PC-9 (cell line): ENCODE results near the gene ADGRG2. TPM values are rescaled to one million over a fixed set of nuclear protein-coding genes. Genes with fewer than 3 reads are reported as not detected.

Experiments used
- BruUV-seq: library from RNA; stranded (reverse); fragments of 400-500 nt; replicated peaks from 2 replicates; lab custom pipeline; 2021; lab: Mats Ljungman, UMichigan
- CTCF ChIA-PET: fragments of 300-600 bp; sonication (Branson Sonifier 250); formaldehyde crosslinking; loops from one replicate; lab custom pipeline; 2022; ENCODE audit warnings: antibody characterized with exemption; lab: Charles Lee
- POLR2A ChIA-PET: fragments of 300-600 bp; sonication (Branson Sonifier 250); formaldehyde crosslinking; loops from one replicate; lab custom pipeline; 2022; ENCODE audit warnings: antibody characterized with exemption; ENCODE audit not compliant: unreplicated experiment; lab: Charles Lee
- DNase-seq, 2 experiments: peaks; one replicate each; pipeline versions ENCODE4 v3.0.0 to v3.0.0-alpha.2; 2015 to 2022; ENCODE audit warnings: mixed read lengths in 1 of 2
- H2AFZ ChIP-seq: fragments of 200-600 bp; sonication (generic); 2 replicates; pipeline ENCODE4 v1.8.1; 2017; ENCODE audit warnings: antibody characterized with exemption
- H3F3A ChIP-seq: fragments of 200-600 bp; sonication (generic); 2 replicates; pipeline ENCODE4 v1.8.1; 2017; ENCODE audit warnings: antibody characterized with exemption, mild to moderate bottlenecking, low read depth; ENCODE audit not compliant: insufficient read depth
- H3K27ac ChIP-seq: fragments of 200-600 bp; sonication (generic); 2 replicates; pipeline ENCODE4 v1.6.1; 2016; ENCODE audit warnings: mixed run types
- H3K27me3 ChIP-seq: fragments of 200-600 bp; sonication (generic); 2 replicates; pipeline ENCODE4 v1.6.1; 2016; ENCODE audit warnings: low read depth, mixed run types; ENCODE audit not compliant: insufficient read depth
- H3K36me3 ChIP-seq: fragments of 200-600 bp; sonication (generic); 2 replicates; pipeline ENCODE4 v1.6.1; 2016; ENCODE audit warnings: low read depth, mixed run types
- H3K4me1 ChIP-seq: fragments of 200-600 bp; sonication (generic); replicated peaks from 2 replicates; pipeline ENCODE4 v1.6.1; 2016; ENCODE audit warnings: mixed run types; ENCODE audit not compliant: insufficient read depth
- H3K4me2 ChIP-seq: fragments of 200-600 bp; sonication (generic); 2 replicates; pipeline ENCODE4 v1.6.1; 2017; ENCODE audit warnings: mixed run types
- H3K4me3 ChIP-seq: fragments of 200-600 bp; sonication (generic); 2 replicates; pipeline ENCODE4 v1.6.1; 2016; ENCODE audit warnings: mixed run types
- H3K79me2 ChIP-seq: fragments of 200-600 bp; sonication (generic); 2 replicates; pipeline ENCODE4 v1.6.1; 2017; ENCODE audit warnings: low read depth, mixed run types
- H3K9me2 ChIP-seq: fragments of 200-600 bp; sonication (generic); 2 replicates; pipeline ENCODE4 v1.8.1; 2017; ENCODE audit warnings: mild to moderate bottlenecking; ENCODE audit not compliant: insufficient read depth
- H3K9me3 ChIP-seq: fragments of 200-600 bp; sonication (generic); 2 replicates; pipeline ENCODE4 v1.8.1; 2016; ENCODE audit warnings: low read depth; ENCODE audit not compliant: insufficient read depth
- H4K20me1 ChIP-seq: fragments of 200-600 bp; sonication (generic); 2 replicates; pipeline ENCODE4 v1.8.1; 2017; ENCODE audit not compliant: insufficient read depth
- EZH2 ChIP-seq: fragments of 200-600 bp; sonication (generic); IDR thresholded peaks from 2 replicates; pipeline ENCODE4 v1.8.0; 2017; ENCODE audit warnings: antibody characterized with exemption, low read depth
- intact Hi-C: fragments of 100-400 bp; cut with micrococcal nuclease; formaldehyde crosslinking; loops from one replicate; pipeline ENCODE4 v1.10.0; 2022; ENCODE audit not compliant: unreplicated experiment
- total RNA-seq: library from RNA; stranded (reverse); gene quantifications from 2 replicates; pipeline ENCODE4 v1.2.3, GENCODE V29; 2021
- TF ChIP-seq, protein P1 (sequence below): fragments of 200-600 bp; sonication (generic); conservative IDR thresholded peaks from 2 replicates; pipeline ENCODE4 v1.6.1; 2017; ENCODE audit warnings: mixed run types, antibody characterized with exemption, mild to moderate bottlenecking, moderate library complexity

ADGRG2 gene
- total RNA-seq, 1 experiment from 2014 or later, result 0.22 TPM

- intact Hi-C loops, result no loop called here
- H3K4me2 ChIP-seq, result no peak overlapping the region
- H3K9me3 ChIP-seq, result no peaks in the 10 kb centered on the region
- H3K79me2 ChIP-seq, result no peaks in the 10 kb centered on the region
- H3K27ac ChIP-seq, result no peak overlapping the region
- no peaks in the 10 kb centered on the region for H3K9me2 ChIP-seq
- no peaks in the 10 kb centered on the region for H3F3A ChIP-seq
- no peaks in the 10 kb centered on the region for H3K36me3 ChIP-seq
- no peaks in the 10 kb centered on the region for H3K27me3 ChIP-seq
- no peaks in the 10 kb centered on the region for H3K4me1 ChIP-seq
- no TSS peak for BruUV-seq
- no peak for TF ChIP-seq EZH2
- TF ChIP-seq, protein P1, sequence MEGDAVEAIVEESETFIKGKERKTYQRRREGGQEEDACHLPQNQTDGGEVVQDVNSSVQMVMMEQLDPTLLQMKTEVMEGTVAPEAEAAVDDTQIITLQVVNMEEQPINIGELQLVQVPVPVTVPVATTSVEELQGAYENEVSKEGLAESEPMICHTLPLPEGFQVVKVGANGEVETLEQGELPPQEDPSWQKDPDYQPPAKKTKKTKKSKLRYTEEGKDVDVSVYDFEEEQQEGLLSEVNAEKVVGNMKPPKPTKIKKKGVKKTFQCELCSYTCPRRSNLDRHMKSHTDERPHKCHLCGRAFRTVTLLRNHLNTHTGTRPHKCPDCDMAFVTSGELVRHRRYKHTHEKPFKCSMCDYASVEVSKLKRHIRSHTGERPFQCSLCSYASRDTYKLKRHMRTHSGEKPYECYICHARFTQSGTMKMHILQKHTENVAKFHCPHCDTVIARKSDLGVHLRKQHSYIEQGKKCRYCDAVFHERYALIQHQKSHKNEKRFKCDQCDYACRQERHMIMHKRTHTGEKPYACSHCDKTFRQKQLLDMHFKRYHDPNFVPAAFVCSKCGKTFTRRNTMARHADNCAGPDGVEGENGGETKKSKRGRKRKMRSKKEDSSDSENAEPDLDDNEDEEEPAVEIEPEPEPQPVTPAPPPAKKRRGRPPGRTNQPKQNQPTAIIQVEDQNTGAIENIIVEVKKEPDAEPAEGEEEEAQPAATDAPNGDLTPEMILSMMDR, result no peak
- DNase-seq, result no peak
- no peak overlapping the region for H2AFZ ChIP-seq
- no peak overlapping the region for H3K4me3 ChIP-seq
- CTCF ChIA-PET, result no interaction called here
- H4K20me1 ChIP-seq, result no peaks in the 10 kb centered on the region
- POLR2A ChIA-PET, result no interaction called here
These were observed 172.9 kb downstream of the ADGRG2 start for GRCh38 chrX:18949291-18949943.

- no peaks in the 10 kb centered on the region for H3F3A ChIP-seq
- no peak overlapping the region for H3K4me3 ChIP-seq
- no peaks in the 10 kb centered on the region for H4K20me1 ChIP-seq
- H2AFZ ChIP-seq, result no peak overlapping the region
- TF ChIP-seq, protein P1, result no peak
- TF ChIP-seq EZH2, result no peak
- no peaks in the 10 kb centered on the region for H3K79me2 ChIP-seq
- no peaks in the 10 kb centered on the region for H3K36me3 ChIP-seq
- H3K27ac ChIP-seq, result no peak overlapping the region
- ChIA-PET POLR2A (no interaction called here), CTCF (no interaction called here)
- no peaks in the 10 kb centered on the region for H3K9me3 ChIP-seq
- no peaks in the 10 kb centered on the region for H3K9me2 ChIP-seq
- no peak overlapping the region for H3K4me2 ChIP-seq
- no peaks in the 10 kb centered on the region for H3K4me1 ChIP-seq
- H3K27me3 ChIP-seq, result no peaks in the 10 kb centered on the region
- intact Hi-C loops, result no loop called here
- BruUV-seq, result no TSS peak
- DNase-seq, result no peak
These were observed 175.7 kb downstream of the ADGRG2 start for GRCh38 chrX:18946611-18947010.

DNA sequence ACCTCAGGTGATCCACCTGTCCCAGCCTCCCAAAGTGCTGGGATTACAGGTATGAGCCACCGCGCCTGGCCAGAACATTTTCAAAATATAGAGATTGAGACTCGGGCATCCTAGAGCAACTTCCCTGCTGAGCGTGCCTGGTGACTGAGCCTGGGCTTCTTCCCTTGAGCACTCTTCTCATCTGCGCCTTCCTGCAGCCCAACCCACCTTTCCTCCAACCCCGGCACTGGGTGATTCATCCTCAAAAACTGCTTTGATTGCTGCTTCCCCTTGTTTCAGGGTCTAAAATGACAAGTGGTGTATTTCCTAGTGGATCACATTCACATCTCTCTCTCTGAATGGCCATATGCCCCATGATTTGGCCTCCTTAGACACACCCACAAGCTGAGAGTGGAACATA, 176.1 kb downstream of the ADGRG2 start:
- Histone ChIP-seq H3K79me2 (no peaks in the 10 kb centered on the region), H3F3A (no peaks in the 10 kb centered on the region), H3K36me3 (no peaks in the 10 kb centered on the region), H3K4me1 (no peaks in the 10 kb centered on the region), H3K9me3 (no peaks in the 10 kb centered on the region), H2AFZ (no peak overlapping the region), H3K9me2 (no peaks in the 10 kb centered on the region), H3K4me2 (no peak overlapping the region), H4K20me1 (no peaks in the 10 kb centered on the region), H3K27me3 (no peaks in the 10 kb centered on the region), H3K4me3 (no peak overlapping the region), H3K27ac (no peak overlapping the region)
- no peak for TF ChIP-seq EZH2
- TF ChIP-seq, protein P1, result no peak
- no peak for DNase-seq
- BruUV-seq, result no TSS peak
- ChIA-PET POLR2A (no interaction called here), CTCF (no interaction called here)
- intact Hi-C loops, result no loop called here
